ENCODE measurements around the gene ADGRE1. TPM values are rescaled to one million over a fixed set of nuclear protein-coding genes. Genes with fewer than 3 reads are reported as not detected.

ADGRE1 gene
- total and polyA plus RNA-seq, 2 experiments from 2014 or later = not detected

DNA sequence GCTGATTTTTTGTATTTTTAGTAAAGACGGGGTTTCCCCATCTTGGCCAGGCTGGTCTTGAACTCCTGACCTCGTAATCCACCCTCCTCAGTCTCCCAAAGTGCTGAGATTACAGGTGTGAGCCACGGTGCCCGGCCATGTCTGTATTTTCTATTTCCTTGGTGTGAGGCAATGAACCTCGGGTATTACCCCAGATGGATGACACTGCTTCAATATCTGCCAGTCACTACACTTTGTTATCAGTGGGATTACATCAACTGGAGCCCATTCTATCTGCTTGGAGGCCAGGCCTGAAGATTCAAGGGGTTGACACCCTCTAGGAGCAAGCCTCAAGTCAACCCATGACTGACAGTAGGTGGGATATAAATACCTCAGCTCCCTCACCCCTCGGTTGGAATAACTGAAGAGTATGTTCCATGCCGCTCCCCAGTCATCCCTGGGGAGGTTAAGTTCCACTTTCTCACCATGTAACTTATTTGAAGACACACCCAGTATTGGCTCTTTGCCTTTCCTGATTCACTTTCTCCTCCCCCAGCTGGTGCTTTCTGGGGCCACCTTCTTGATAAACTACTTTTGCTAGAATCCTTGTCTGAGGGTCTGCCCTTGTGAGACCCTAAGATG, 992 bp upstream of the ADGRE1 start:
- H3K9me2 ChIP-seq (ENCODE audit: insufficient read depth) = no peaks in the 10 kb centered on the region
- no peak for TF ChIP-seq EZH2phosphoT487 (IDR thresholded peaks at IDR 0.05; ENCODE audit: insufficient read depth, low read depth)
- TF ChIP-seq EZH2 (IDR thresholded peaks at IDR 0.05; ENCODE audit: insufficient read depth, poor library complexity, severe bottlenecking) = no peak
- H3K36me3 ChIP-seq (ENCODE audit: low read depth) = no peaks in the 10 kb centered on the region
- 41 to 49% methylated on average over 7 of the region's 7 CpGs for WGBS, 2 experiments (ENCODE audit: low coverage in 1 of 2, low lambda C conversion rate in 2 of 2, missing lambda C conversion rate in 2 of 2)
- H3K4me2 ChIP-seq (ENCODE audit: unreplicated experiment) = no peak overlapping the region
- no peak overlapping the region for H2AFZ ChIP-seq
- H3F3A ChIP-seq (ENCODE audit: insufficient read depth) = no peaks in the 10 kb centered on the region
- no peak overlapping the region for H3K27ac ChIP-seq
- H4K20me1 ChIP-seq (ENCODE audit: insufficient read depth) = no peaks in the 10 kb centered on the region
- no peak for DNase-seq
- no peaks in the 10 kb centered on the region for H3K79me2 ChIP-seq (ENCODE audit: insufficient read depth)
- H3K27me3 ChIP-seq (replicated peaks; ENCODE audit: insufficient read depth) = no peaks in the 10 kb centered on the region
- no peaks in the 10 kb centered on the region for H3K4me1 ChIP-seq (ENCODE audit: insufficient read depth)
- in situ Hi-C loops (cut with MboI) = no loop called here
- H3K9me3 ChIP-seq (ENCODE audit: low read depth) = no peaks in the 10 kb centered on the region
- no peak overlapping the region for H3K4me3 ChIP-seq
- no peak overlapping the region for H3K9ac ChIP-seq

DNA sequence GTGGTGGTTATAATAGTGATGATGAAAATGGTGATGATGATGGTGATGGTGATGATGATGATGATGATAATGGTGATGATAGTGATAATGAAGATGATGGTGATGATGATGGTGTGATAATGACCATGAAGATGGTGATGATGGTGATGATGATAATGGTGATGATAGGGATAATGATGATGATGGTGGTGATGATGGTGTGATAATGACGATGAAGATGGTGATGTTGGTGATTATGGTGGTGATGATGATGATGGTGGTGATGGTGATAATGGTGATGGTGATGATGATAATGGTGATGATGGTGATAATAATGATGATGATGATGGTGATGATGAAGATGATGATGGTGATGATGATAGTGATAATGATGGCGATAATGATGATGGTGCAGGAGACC, 1.6 kb downstream of the ADGRE1 start:
- Histone ChIP-seq H4K20me1 (ENCODE audit: insufficient read depth) (no peaks in the 10 kb centered on the region), H3K9me2 (ENCODE audit: insufficient read depth) (no peaks in the 10 kb centered on the region), H3K9ac (no peak overlapping the region), H3K36me3 (ENCODE audit: low read depth) (no peaks in the 10 kb centered on the region), H3F3A (ENCODE audit: insufficient read depth) (no peaks in the 10 kb centered on the region), H3K4me3 (no peak overlapping the region), H3K4me1 (ENCODE audit: insufficient read depth) (no peaks in the 10 kb centered on the region), H3K27me3 (replicated peaks; ENCODE audit: insufficient read depth) (no peaks in the 10 kb centered on the region), H2AFZ (no peak overlapping the region), H3K79me2 (ENCODE audit: insufficient read depth) (no peaks in the 10 kb centered on the region), H3K9me3 (ENCODE audit: low read depth) (no peaks in the 10 kb centered on the region), H3K4me2 (ENCODE audit: unreplicated experiment) (no peak overlapping the region), H3K27ac (no peak overlapping the region)
- no peak for DNase-seq
- WGBS, 2 experiments (ENCODE audit: low coverage in 1 of 2, low lambda C conversion rate in 2 of 2, missing lambda C conversion rate in 2 of 2) = 68 to 86% methylated on average over 2 of the region's 2 CpGs
- in situ Hi-C loops (cut with MboI) = no loop called here
- TF ChIP-seq EZH2 (IDR thresholded peaks at IDR 0.05; ENCODE audit: insufficient read depth, poor library complexity, severe bottlenecking) (no peak), EZH2phosphoT487 (IDR thresholded peaks at IDR 0.05; ENCODE audit: insufficient read depth, low read depth) (no peak)

DNA sequence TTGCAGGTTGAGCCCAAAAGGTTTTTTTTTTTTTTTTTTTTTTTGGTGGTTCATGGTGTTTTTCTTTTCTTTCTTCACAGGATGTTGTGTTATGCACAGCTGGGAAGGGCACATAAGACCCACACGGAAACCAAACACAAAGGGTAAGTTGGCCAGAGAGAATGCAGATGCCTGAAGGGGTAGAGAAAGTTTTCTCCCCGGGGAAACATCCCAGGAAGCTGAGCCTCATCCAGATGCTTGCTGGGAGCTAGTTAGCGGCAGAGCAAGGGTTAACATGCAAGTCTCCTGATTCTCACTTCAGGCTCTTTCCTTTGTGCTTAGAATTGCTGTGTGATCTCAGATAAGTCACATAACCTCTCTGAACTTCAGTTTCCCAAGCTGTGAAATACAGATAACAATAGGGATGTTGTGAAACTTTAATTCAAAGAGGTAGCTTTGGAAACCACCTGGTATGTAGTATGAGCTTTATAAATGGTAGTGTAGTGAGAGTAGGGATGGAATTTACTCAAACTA, 3.1 kb downstream of the ADGRE1 start:
- Histone ChIP-seq H3K4me1 (ENCODE audit: insufficient read depth) (no peaks in the 10 kb centered on the region), H3K9me3 (ENCODE audit: low read depth) (no peaks in the 10 kb centered on the region), H3K9ac (no peak overlapping the region), H3K79me2 (ENCODE audit: insufficient read depth) (no peaks in the 10 kb centered on the region), H3F3A (ENCODE audit: insufficient read depth) (no peaks in the 10 kb centered on the region), H3K36me3 (ENCODE audit: low read depth) (no peaks in the 10 kb centered on the region), H3K4me2 (ENCODE audit: unreplicated experiment) (no peak overlapping the region), H4K20me1 (ENCODE audit: insufficient read depth) (no peaks in the 10 kb centered on the region), H2AFZ (no peak overlapping the region), H3K27me3 (replicated peaks; ENCODE audit: insufficient read depth) (no peaks in the 10 kb centered on the region), H3K27ac (no peak overlapping the region), H3K9me2 (ENCODE audit: insufficient read depth) (no peaks in the 10 kb centered on the region), H3K4me3 (no peak overlapping the region)
- in situ Hi-C loops (cut with MboI) = no loop called here
- TF ChIP-seq EZH2 (IDR thresholded peaks at IDR 0.05; ENCODE audit: insufficient read depth, poor library complexity, severe bottlenecking) (no peak), EZH2phosphoT487 (IDR thresholded peaks at IDR 0.05; ENCODE audit: insufficient read depth, low read depth) (no peak)
- WGBS, 2 experiments (ENCODE audit: low coverage in 1 of 2, low lambda C conversion rate in 2 of 2, missing lambda C conversion rate in 2 of 2) = 19 to 21% methylated on average over 3 of the region's 3 CpGs
- no peak for DNase-seq

DNA sequence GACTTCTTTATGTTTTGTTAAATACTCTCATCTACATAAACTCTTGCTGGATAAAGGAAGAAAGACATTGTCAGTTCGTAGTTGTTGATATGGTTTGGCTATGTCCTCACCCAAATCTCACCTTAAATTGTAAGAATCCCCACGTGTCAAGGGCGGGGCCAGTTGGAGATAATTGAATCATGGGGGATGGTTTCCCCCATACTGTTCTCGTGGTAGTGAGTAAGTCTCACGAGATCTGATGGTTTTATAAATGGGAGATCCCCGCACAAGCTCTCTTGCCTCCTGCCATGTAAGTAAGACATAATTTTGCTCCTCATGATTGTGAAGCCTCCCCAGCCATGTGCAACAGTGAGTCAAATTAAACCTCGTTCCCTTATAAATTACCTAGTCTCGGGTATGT, 3.6 kb downstream of the ADGRE1 start:
- WGBS, 2 experiments (ENCODE audit: low coverage in 1 of 2, low lambda C conversion rate in 2 of 2, missing lambda C conversion rate in 2 of 2) = 17 to 20% methylated on average over 8 of the region's 8 CpGs
- TF ChIP-seq EZH2phosphoT487 (IDR thresholded peaks at IDR 0.05; ENCODE audit: insufficient read depth, low read depth) = no peak
- TF ChIP-seq EZH2 (IDR thresholded peaks at IDR 0.05; ENCODE audit: insufficient read depth, poor library complexity, severe bottlenecking) = no peak
- DNase-seq = no peak
- in situ Hi-C loops (cut with MboI) = no loop called here
- H3K36me3 ChIP-seq (ENCODE audit: low read depth) = no peaks in the 10 kb centered on the region
- no peak overlapping the region for H3K4me3 ChIP-seq
- H3K4me2 ChIP-seq (ENCODE audit: unreplicated experiment) = no peak overlapping the region
- H4K20me1 ChIP-seq (ENCODE audit: insufficient read depth) = no peaks in the 10 kb centered on the region
- H3K4me1 ChIP-seq (ENCODE audit: insufficient read depth) = no peaks in the 10 kb centered on the region
- H3K9me3 ChIP-seq (ENCODE audit: low read depth) = no peaks in the 10 kb centered on the region
- H3K27ac ChIP-seq = no peak overlapping the region
- no peaks in the 10 kb centered on the region for H3K27me3 ChIP-seq (replicated peaks; ENCODE audit: insufficient read depth)
- H3F3A ChIP-seq (ENCODE audit: insufficient read depth) = no peaks in the 10 kb centered on the region
- no peaks in the 10 kb centered on the region for H3K79me2 ChIP-seq (ENCODE audit: insufficient read depth)
- H3K9me2 ChIP-seq (ENCODE audit: insufficient read depth) = no peaks in the 10 kb centered on the region
- H3K9ac ChIP-seq = no peak overlapping the region
- no peak overlapping the region for H2AFZ ChIP-seq

Measured in GM23248 (cell line).